IgD-negative memory B cell (primary cell): Measurements from ENCODE around the gene BEND6. TPM values are rescaled to one million over a fixed set of nuclear protein-coding genes. Genes with fewer than 3 reads are reported as not detected.
"Not testable (repeated sequence)": the region's sequence is repeated elsewhere in the genome, so short reads cannot be mapped to it uniquely, and the experiment has no call there.

ENCODE experiments used
- H3K27ac Mint-ChIP-seq, 3 donors: one replicate each; pipeline ENCODE4 v1.8.0; 2020 to 2022; ENCODE audit warnings: mild to moderate bottlenecking in 3 of 3, mixed read lengths in 3 of 3, moderate library complexity in 1 of 3
- H3K27me3 Mint-ChIP-seq: one replicate; pipeline ENCODE4 v1.8.0; 2021; ENCODE audit warnings: mixed read lengths
- H3K36me3 Mint-ChIP-seq: one replicate; pipeline ENCODE4 v1.8.0; 2020; ENCODE audit warnings: mild to moderate bottlenecking, mixed read lengths
- H3K4me1 Mint-ChIP-seq, 3 donors: one replicate each; pipeline ENCODE4 v1.8.0; 2020 to 2022; ENCODE audit warnings: mixed read lengths in 3 of 3, mild to moderate bottlenecking in 1 of 3
- H3K4me3 Mint-ChIP-seq, 4 donors: one replicate each; pipeline ENCODE4 v1.8.0; 2020 to 2022; ENCODE audit warnings: mild to moderate bottlenecking in 4 of 4, mixed read lengths in 4 of 4, moderate library complexity in 3 of 4
- H3K9me3 Mint-ChIP-seq, 3 donors: one replicate each; pipeline ENCODE4 v1.8.0; 2020 to 2021; ENCODE audit warnings: mixed read lengths in 3 of 3, mild to moderate bottlenecking in 1 of 3
- polyA plus RNA-seq: library from polyadenylated mRNA; unstranded; fragments of 300-500 nt; fragmentation: Illumina TruSeq; gene quantifications from one replicate; pipeline ENCODE4 v1.2.3, GENCODE V29; 2021

The BEND6 gene
- polyA plus RNA-seq, 1 donor from 2014 or later, result not detected

DNA sequence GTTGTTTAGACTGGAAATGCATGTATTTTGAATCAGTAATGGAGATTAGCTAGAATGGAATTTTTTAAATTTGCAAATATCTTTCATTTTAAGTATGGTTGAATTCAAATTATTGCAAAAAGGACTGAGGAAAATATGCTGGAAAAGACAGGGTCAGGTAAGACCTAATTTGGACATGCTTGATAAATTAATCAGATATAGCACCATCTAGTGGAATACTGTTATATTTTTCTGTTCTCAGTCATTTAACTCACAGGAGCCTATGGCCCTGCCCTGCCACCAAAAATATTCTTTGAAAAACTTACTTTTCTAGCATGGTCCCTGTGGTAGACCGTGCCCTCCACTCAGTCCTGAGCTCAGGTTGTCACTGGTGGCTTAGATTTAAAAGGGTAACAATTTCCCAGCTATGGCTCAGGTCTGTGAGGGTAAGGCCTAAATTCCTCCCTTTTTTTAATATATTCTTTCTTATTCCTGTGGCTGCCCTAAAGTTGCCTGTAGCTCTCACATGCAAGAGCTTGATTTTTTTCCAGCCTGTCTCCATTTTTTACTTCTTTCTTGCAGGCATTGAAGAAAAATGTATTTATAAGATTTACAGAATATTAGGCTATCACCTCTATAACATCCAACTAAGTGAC, 66.3 kb downstream of the BEND6 start:
- peaks cover 6% of the 10 kb centered on the region for H3K27me3 Mint-ChIP-seq
- peaks cover 4% of the 10 kb centered on the region for H3K36me3 Mint-ChIP-seq
- no peak overlapping the region for H3K4me3 Mint-ChIP-seq
- peaks cover 10 to 19% (median 14%) of the 10 kb centered on the region in 3 donors for H3K9me3 Mint-ChIP-seq
- no peak overlapping the region for H3K27ac Mint-ChIP-seq
- H3K4me1 Mint-ChIP-seq, result no peaks in the 10 kb centered on the region

- peaks cover 4% of the 10 kb centered on the region for H3K36me3 Mint-ChIP-seq
- no peaks in the 10 kb centered on the region for H3K4me1 Mint-ChIP-seq
- H3K27me3 Mint-ChIP-seq, result peaks cover 7% of the 10 kb centered on the region
- H3K27ac Mint-ChIP-seq, result no peak overlapping the region
- no peak overlapping the region for H3K4me3 Mint-ChIP-seq
- peaks cover 11 to 19% (median 14%) of the 10 kb centered on the region in 3 donors for H3K9me3 Mint-ChIP-seq
Observed at GRCh38 chr6:57024321-57024720, 69.4 kb downstream of the BEND6 start.

- peaks cover 11 to 19% (median 14%) of the 10 kb centered on the region in 3 donors for H3K9me3 Mint-ChIP-seq
- no peaks in the 10 kb centered on the region for H3K4me1 Mint-ChIP-seq
- peaks cover 7% of the 10 kb centered on the region for H3K27me3 Mint-ChIP-seq
Observed at GRCh38 chr6:57024775-57025174, 69.9 kb downstream of the BEND6 start.

DNA sequence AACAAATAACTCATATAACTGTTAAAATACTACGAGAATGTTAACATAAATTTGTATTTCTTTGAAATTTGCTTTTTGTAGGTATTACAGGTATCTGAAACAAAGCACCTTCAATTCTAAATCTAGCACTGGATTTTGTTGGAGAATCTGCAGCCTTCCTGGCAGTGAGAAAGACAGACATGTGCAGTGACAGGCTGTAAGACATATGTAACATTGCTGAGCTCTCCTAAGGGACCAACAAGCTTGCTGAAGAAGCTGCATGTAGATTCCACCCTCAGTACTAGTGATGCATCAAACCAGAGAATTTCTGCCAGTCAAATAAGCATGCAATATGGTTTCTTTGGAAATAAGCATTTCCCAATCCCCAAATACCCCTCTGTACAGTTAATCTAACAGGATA, 71.1 kb downstream of the BEND6 start:
- Mint-ChIP-seq H3K9me3 (peaks cover 11 to 19% (median 14%) of the 10 kb centered on the region in 3 donors), H3K27ac (no peak overlapping the region), H3K27me3 (peaks cover 9% of the 10 kb centered on the region), H3K4me3 (no peak overlapping the region), H3K4me1 (no peaks in the 10 kb centered on the region), H3K36me3 (peaks cover 4% of the 10 kb centered on the region)

More at GRCh38 chr6:57024775-57025174, 69.9 kb downstream of the BEND6 start:
- no peak overlapping the region for H3K4me3 Mint-ChIP-seq
- no peak overlapping the region for H3K27ac Mint-ChIP-seq
- peaks cover 4% of the 10 kb centered on the region for H3K36me3 Mint-ChIP-seq

GRCh38 chr6:57027301-57027700, 72.4 kb downstream of the BEND6 start:
- Mint-ChIP-seq H3K9me3 (peaks cover 11 to 19% (median 14%) of the 10 kb centered on the region in 3 donors), H3K4me1 (no peaks in the 10 kb centered on the region), H3K27ac (no peak overlapping the region), H3K4me3 (no peak overlapping the region), H3K36me3 (peaks cover 4% of the 10 kb centered on the region), H3K27me3 (peaks cover 10% of the 10 kb centered on the region)

GRCh38 chr6:57029213-57029612, 74.3 kb downstream of the BEND6 start:
- no peak overlapping the region for H3K4me3 Mint-ChIP-seq
- no peaks in the 10 kb centered on the region for H3K4me1 Mint-ChIP-seq
- H3K27ac Mint-ChIP-seq, result no peak overlapping the region
- H3K36me3 Mint-ChIP-seq, result peaks cover 4% of the 10 kb centered on the region
- H3K27me3 Mint-ChIP-seq, result peaks cover 10% of the 10 kb centered on the region
- H3K9me3 Mint-ChIP-seq, result peaks cover 11 to 17% (median 14%) of the 10 kb centered on the region in 3 donors

DNA sequence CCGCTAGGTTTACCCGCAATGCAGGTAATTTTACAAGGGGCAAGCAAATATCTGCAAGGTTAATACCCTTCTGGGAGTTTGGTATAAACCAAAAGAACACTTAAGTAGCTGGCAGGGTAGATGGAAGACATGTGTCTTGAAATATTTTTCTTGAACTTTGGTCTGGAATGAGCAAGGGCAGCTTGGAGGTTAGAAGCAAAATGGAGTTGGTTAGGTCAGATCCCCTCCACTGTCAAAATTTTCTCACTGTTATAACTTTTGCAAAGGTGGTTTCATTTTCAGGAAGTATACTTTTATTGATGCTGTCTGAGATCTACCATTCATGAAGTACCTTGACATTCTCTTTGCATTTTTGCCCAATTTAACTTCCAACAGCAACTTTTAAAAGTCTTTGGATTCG, 78.3 kb downstream of the BEND6 start:
- peaks cover 5% of the 10 kb centered on the region for H3K36me3 Mint-ChIP-seq
- H3K4me1 Mint-ChIP-seq, result no peaks in the 10 kb centered on the region
- H3K27me3 Mint-ChIP-seq, result peaks cover 21% of the 10 kb centered on the region
- no peak overlapping the region for H3K4me3 Mint-ChIP-seq
- no peaks in the 10 kb centered on the region for H3K9me3 Mint-ChIP-seq
- H3K27ac Mint-ChIP-seq, result no peak overlapping the region

GRCh38 chr6:57035549-57035948, 80.6 kb downstream of the BEND6 start:
- peaks cover 5% of the 10 kb centered on the region for H3K36me3 Mint-ChIP-seq
- H3K4me1 Mint-ChIP-seq, result no peaks in the 10 kb centered on the region
- no peaks in the 10 kb centered on the region for H3K9me3 Mint-ChIP-seq
- no peak overlapping the region for H3K4me3 Mint-ChIP-seq
- H3K27me3 Mint-ChIP-seq, result peaks cover 27% of the 10 kb centered on the region
- H3K27ac Mint-ChIP-seq, result no peak overlapping the region

GRCh38 chr6:57038906-57039305, 84.0 kb downstream of the BEND6 start:
- peaks cover 0 to 2% (median 0%) of the 10 kb centered on the region in 3 donors for H3K9me3 Mint-ChIP-seq
- peaks cover 34% of the 10 kb centered on the region for H3K27me3 Mint-ChIP-seq

DNA sequence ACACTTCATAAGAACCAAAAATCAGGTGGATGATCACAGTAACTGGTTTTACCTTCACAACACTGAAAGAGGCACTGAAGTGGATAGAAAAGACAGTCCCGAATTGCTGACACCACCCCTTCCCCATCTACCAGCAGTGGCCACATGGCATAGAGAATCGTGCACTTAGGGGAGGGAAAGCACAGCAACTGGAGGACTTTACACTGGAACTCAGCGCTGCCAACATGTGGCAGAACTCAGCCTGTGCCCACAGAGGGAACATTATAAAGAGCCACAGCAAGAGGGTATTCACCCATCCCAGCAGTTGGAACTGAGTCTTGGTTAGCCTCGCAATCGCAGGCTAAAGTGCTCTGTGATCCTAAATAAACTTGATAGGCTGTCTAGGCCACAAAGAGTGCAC, 85.1 kb downstream of the BEND6 start:
- Mint-ChIP-seq H3K27me3 (peaks cover 33% of the 10 kb centered on the region), H3K9me3 (peaks cover 0 to 2% (median 0%) of the 10 kb centered on the region in 3 donors), H3K36me3 (peaks cover 5% of the 10 kb centered on the region), H3K27ac (peak overlapping the region in 1 of 3 donors; percentile 28), H3K4me1 (no peaks in the 10 kb centered on the region), H3K4me3 (no peak overlapping the region)

More at GRCh38 chr6:57038906-57039305, 84.0 kb downstream of the BEND6 start:
- H3K4me3 Mint-ChIP-seq, result no peak overlapping the region
- H3K36me3 Mint-ChIP-seq, result peaks cover 5% of the 10 kb centered on the region
- no peaks in the 10 kb centered on the region for H3K4me1 Mint-ChIP-seq
- H3K27ac Mint-ChIP-seq, result no peak overlapping the region

DNA sequence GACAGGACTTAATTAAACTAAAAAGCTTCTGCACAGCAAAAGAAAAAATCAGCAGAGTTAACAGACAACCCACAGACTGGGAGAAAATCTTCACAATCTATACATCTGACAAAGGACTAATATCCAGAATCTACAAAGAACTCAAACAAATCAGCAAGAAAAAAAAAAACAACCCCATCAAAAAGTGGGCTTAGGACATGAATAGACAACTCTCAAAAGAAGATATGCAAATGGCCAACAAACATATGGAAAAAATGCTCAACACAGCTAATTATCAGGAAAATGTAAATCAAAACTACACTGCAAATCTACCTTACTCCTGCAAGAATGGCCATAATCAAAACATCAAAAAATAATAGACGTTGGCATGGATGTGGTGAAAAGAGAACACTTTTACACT, 89.2 kb downstream of the BEND6 start:
- H3K4me3 Mint-ChIP-seq, result peak overlapping the region in 1 of 4 donors; percentile 96
- H3K27ac Mint-ChIP-seq, result not testable (repeated sequence)

DNA sequence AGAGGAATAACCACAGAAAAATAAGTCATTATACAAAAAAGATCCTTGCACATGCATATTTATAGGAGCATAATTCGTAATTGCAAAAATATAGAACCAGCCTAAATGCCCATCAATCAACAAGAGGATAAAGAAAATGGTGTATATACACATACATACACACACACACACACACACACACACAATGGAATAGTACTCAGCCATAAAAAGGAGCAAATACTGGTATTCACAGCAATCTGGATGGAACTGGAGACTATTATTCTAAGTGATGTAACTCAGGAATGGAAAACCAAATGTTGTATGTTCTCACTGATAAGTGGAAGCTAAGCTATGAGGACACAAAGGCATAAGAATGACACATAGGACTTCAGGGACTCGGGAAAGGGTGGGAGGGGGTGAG, 89.7 kb downstream of the BEND6 start:
- H3K4me1 Mint-ChIP-seq, result peaks cover 16 to 21% (median 16%) of the 10 kb centered on the region in 3 donors
- H3K27ac Mint-ChIP-seq, result no peak overlapping the region
- H3K27me3 Mint-ChIP-seq, result peaks cover 12% of the 10 kb centered on the region
- peak overlapping the region in 2 of 4 donors; percentile 15 to 96 for H3K4me3 Mint-ChIP-seq
- peaks cover 4% of the 10 kb centered on the region for H3K36me3 Mint-ChIP-seq
- H3K9me3 Mint-ChIP-seq, result peaks cover 0 to 6% (median 0%) of the 10 kb centered on the region in 3 donors

More for the DNA sequence above, 89.2 kb downstream of the BEND6 start:
- H3K9me3 Mint-ChIP-seq, H3K36me3 Mint-ChIP-seq: not testable (repeated sequence)
- Mint-ChIP-seq H3K27me3 (peaks cover 14% of the 10 kb centered on the region), H3K4me1 (peaks cover 12 to 16% (median 13%) of the 10 kb centered on the region in 3 donors)

DNA sequence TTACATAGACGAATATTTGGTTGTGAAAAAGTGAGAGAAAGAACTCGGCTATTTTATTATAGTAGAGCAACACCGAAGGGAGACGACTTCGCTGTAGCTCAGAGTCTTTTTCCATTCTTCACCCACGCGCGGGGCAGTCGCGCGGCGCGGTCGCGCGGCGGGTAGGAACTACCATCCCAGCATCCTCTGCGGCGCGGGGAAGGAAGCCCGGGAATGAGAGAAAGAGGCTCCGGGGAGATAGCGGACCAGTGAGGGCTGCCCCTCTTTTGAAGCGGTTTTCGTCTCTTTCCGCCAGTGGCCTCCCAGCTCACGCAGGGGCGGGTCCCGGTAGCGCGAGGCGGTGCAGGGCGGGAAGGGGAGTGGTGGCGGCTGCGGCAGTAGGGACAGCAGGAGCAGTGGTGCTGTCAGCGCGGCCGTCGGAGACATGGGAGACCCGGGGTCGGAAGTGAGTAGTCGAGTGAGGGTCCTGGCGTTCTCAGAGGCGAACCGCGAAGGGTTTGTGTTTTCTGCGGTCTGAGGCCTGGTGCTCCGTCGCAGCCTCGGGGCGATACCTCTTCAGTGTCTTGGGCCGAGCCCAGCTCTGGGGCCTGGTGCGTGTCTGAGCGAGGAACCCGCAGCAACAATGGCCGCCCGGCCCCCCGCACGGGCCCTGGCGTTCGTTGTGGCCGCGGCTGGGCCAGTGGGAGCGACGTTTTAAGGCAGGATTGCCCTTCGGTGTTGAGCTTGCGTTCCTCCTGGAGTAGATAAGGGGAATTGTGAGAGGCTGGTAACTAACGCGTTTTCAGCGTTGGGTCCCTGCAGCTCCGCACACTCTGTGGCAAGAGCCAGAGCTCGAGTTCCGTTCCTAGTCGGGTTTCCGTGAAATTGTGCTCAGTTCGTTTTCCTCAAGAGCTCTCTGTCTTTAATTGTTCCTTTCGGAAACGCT, 91.7 kb downstream of the BEND6 start, which contains the start of gene KIAA1586:
KIAA1586 (plus strand) TSS at position 362 of the 925 bp plus-strand sequence; CDS start at position 425, 63 bp downstream.
- not testable (repeated sequence) for H3K9me3 Mint-ChIP-seq, H3K27me3 Mint-ChIP-seq, H3K36me3 Mint-ChIP-seq
- Mint-ChIP-seq H3K4me1 (peaks cover 17 to 23% (median 18%) of the 10 kb centered on the region in 3 donors), H3K4me3 (peak within 1 kb of the TSS; percentile 94 to 98 (median 96)), H3K27ac (peak within 1 kb of the TSS in 2 of 3 donors; percentile 3 to 51)

- H3K36me3 Mint-ChIP-seq, H3K27me3 Mint-ChIP-seq, H3K9me3 Mint-ChIP-seq, H3K27ac Mint-ChIP-seq, H3K4me3 Mint-ChIP-seq: not testable (repeated sequence)
- H3K4me1 Mint-ChIP-seq, result peaks cover 17 to 23% (median 18%) of the 10 kb centered on the region in 3 donors
Observed at GRCh38 chr6:57047257-57047585, 92.3 kb downstream of the BEND6 start.

- H3K27ac Mint-ChIP-seq, result peak overlapping the region in 1 of 3 donors; percentile 18
- peaks cover 17 to 23% (median 18%) of the 10 kb centered on the region in 3 donors for H3K4me1 Mint-ChIP-seq
- H3K4me3 Mint-ChIP-seq, result peak overlapping the region in 3 of 4 donors; percentile 32 to 83 (median 56)
- H3K36me3 Mint-ChIP-seq, H3K27me3 Mint-ChIP-seq, H3K9me3 Mint-ChIP-seq: not testable (repeated sequence)
Observed at GRCh38 chr6:57047859-57048258, 93.0 kb downstream of the BEND6 start.
